ENCODE data around the gene PDE4B.
A peak's percentile ranks its signal among the peaks of the same experiment; 100 is the strongest.

PDE4B gene

DNA sequence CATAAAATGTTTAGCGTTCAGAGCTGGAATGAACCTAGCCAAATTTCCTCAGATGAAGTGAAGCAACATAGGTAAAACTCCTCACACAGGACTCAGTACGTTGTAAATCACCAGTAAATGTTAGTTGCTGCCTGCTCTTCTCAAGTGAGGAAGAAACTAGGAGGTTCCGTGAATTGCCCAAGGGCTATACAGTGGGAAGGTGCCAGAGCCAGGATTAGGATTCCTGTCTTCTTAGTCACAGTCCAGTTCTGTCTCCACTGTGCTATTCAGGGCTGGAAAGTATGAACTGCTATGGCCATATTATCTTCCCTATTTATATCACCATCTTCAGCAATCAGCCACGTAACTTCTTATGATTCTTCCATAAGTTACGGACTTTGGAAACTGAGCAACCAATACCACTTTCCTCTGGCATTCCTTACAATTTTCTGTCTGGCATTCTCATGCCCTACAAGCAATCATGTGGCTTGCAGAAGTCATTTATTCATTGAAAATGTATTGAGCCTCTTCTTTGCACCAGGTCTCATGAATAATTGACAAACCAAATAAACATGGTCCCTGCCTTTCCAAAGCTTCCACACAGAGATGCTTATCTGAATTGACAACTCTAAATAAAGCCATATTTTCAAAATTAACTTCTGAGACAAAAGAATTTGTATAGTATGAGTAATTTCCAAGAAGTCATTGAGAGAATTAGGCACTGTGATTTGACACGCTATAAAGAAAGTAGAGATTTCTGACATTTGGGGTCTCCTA is 469.7 kb downstream of the PDE4B start:
- no peak for DNase-seq (ENCODE audit: low read depth)

DNA sequence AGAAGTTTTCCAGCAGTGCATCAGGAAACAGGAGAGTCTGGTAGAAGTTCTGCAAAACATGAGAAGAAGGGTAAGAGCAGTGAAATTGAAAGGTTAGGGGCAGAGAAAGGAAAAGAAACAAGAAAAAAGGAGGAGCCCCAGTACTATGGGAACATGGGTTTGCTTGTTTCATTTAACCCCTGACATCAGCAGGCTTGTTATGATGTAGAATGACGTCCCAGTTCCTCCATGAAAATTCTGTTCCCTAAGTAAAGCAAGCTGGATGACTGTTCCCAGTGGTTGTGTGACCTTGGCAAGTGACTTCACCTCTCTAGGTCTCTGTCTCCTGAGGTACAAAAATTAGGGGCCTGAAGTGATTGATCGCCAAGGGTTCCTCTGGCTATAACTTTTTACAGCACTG is 472.6 kb downstream of the PDE4B start:
- DNase-seq (ENCODE audit: low read depth): no peak

DNA sequence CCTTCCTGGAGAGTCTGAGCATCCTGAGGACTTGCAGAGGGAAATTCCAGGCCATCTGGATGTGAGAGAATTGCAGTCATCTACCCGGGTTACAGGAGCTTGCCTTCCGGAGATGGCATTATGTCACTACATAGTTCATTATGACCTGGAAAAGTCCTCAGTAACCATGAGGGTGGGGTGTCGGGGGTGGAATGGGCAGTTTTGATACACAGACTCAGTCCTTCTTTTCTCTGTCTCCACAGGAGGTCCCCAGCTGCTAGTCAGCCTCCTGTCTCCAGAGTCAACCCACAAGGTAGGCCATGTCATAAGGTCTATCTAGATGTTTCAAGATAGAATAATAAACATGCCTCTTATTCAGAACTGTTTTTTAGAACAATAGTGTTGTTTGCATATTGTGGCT is 473.1 kb downstream of the PDE4B start:
- DNase-seq (ENCODE audit: low read depth): no peak

DNA sequence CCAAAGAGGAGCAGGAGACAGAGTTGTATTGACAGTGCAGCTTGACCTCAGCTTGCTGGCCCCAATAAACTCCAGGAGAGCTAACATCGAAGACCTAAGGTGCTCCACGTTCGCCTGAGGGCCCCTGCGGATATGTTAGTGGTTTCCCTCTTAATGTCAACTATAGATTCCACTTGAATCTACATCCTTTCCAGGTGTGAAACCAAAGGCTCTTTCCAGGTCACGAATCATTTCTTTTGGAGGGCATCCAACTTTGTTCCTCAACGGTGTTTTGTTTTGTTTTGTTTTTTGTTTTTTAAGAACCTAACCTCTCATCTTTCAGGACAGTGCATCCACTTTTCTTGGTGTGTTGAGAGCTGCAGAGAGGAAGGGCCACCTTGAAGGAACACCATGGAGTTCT is 473.7 kb downstream of the PDE4B start:
- DNase-seq (ENCODE audit: low read depth): no peak

DNA sequence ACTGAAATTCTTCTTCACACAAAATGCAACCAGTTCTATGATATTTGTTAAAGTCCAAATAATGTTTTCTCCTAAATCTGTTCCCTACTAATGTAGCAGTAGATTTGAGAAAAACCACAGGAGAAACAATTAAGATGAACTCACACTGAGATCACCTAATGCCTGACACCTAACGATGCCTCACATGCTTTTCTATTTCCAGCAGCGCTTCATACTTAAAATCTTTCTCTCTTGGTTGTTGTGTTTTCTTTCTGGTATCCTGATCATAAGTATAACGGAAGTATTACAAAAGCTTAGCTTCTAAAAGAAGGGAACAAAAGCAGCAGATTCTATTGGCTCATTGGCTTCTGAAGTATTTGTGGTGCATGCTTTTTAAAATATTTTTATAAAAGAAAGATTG is 474.1 kb downstream of the PDE4B start:
- DNase-seq (ENCODE audit: low read depth): no peak

DNA sequence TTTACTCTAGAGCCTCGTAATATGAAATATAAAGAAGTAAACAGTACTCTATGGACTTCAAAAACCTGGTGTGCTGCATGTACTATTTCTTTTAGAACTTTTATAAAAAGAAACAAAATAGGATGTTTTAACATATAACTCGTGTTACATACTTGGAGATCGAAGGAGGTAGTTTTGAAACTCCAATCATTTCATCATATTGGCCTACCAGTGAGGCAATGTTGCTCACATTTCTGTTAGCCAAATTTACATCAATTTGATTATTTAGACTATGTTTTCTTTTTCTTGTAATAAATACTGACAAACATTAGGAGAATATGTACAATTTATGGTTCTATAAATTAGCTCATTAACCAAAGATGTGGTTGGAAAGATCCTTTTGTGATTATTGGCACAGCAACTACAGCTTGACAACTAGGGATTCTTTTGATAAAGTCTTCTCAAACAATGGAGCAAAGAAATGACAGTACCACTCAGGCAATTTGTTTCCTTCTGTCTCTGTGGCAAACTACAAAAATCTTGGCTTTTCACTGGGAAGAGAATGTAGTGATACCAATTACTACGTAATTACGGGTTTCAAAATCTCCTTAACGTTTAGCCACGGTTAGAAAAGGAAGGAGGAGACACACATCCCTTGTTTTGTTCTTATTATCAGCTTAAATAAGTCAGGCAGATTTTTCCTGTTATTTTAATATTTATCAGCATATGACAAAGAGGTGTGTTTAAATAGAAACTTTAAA is 474.7 kb downstream of the PDE4B start:
- no peak for DNase-seq (ENCODE audit: low read depth)

DNA sequence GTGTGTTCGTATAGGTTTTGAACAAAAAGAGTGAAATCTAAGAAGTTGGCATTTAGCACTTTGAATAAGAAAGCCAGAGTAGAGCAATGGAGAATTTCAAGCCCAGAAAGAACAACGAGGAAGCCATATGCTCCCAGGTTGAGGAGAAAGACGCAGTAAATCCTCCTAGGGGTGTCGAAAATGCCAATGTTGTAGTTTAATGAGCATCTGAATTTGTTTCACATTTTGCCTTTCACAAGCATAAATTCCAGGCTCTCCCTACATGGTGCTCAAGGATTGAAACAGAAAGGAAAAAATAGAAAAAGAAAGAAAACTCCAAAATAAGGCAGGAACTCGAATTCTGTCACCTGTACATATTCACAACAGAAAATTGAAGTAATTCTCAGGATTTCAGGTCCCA is 476.5 kb downstream of the PDE4B start:
- DNase-seq (ENCODE audit: low read depth): no peak

DNA sequence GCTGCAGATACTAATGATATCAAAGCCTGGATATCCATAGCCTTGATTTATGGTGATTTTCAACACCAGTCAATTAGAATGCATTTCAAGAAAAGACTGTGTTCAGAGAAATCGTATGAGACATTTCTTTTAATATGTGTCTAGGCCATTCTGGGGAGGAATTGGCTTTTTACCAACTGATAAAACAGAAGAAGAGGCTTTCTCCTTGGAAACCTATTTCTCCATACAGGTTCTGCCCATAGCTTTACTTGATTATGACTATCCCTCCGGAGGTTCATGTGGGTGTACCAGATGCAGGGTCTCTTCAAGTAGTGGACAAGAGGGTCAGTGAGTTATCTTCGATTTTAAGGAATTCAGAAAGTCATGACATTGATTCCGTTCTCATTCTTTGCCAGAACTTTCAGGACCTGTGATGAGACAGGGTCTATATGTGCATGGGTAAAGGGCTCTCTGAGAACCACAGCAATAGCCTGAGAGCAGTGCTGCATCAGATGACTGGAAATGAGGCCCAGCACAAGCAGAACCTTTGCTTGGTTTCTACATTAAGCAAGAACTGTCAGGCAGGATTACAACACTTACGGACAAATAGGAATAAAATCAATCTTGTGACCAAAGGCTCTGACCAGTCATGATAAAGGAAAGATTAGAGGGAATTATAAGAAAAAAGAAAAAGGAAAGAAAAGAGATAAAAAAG is 477.6 kb downstream of the PDE4B start:
- no peak for DNase-seq (ENCODE audit: low read depth)

DNA sequence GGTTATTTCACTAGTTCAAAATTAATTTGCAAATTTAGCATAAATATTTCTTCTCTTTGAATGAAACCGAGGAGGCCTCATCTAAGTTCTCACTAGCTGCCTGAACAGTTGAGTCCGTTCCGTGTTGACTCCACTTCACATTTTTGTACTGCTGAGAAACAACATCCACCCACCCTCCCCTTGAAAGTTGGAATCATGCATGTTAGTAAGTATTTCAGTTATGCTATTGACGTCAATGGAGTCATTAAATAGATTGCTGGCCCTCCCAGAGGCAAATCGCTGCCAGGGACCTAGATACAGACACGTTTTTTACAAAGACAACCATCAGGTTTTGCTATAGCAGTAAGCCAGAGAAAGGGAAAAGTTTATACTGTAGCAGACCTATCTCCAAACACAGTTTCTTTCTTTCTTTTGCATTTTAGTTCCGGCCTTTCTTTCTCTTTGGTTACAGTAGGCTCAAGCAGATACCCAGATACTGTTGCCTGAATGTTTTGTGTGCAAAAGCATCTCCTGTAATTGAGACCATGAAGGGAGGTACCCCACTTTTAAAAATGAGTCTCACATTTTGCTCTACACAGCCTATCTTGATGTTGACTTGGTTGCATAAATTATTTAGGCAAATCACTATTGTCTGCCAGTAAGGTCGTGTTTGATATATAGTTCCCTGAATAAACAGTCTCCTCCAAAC is 478.7 kb downstream of the PDE4B start:
- peak; percentile 88 for DNase-seq (ENCODE audit: low read depth)

DNA sequence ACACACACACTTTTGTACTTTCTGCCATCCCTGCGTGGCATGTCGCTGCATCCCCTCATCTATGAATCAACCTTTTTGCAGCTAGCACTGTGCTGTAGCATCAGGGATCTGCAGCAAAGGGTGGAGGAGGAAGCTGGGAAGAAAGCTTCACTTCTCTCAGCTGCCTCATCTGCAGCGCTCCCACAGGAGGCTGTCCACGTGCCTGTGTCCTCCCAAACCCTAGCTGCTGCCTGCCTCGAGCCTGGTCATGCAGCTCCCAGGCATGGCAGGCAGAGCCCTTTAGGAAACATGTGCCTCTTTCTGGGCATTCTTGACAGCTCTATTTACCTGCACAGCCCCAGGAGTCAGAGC is 479.2 kb downstream of the PDE4B start:
- DNase-seq (ENCODE audit: low read depth): no peak

DNA sequence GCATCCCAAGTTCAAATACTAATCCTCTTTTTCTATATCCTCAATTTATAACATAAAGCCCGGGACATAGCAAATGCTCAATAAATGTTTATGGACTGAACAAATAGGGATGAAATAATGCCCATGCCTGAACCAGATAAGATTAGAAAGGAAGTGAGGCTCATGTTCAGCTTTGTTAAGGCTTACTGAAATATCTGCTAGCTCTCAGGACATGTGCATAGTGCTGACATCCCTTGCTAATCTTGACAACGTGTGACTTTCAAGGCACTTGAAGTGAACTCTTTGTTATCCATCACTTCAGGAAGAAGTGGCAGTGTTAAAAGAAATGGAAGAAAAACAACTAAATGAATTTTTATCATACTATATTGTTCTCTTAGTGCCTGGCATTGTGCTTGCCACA is 481.0 kb downstream of the PDE4B start:
- no peak for DNase-seq (ENCODE audit: low read depth)

DNA sequence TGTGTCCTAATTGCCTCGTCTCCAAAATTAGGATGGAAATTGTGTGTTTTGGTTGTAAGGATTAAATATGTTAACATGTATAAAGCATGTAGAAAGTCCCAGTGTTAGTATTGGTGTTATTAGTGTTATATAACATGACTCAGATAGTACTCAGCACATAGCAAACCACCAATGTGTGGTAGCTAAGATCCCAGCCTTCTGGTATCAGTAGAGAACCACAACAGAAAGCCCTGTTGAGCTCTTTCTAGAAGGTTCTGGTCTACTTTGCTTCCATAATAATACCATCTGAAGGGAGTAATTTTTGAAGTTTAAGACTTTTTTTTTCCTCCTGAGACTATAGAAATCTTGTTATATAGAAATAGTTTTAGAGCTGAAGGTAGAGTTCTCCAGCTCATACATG is 481.9 kb downstream of the PDE4B start:
- no peak for DNase-seq (ENCODE audit: low read depth)

DNA sequence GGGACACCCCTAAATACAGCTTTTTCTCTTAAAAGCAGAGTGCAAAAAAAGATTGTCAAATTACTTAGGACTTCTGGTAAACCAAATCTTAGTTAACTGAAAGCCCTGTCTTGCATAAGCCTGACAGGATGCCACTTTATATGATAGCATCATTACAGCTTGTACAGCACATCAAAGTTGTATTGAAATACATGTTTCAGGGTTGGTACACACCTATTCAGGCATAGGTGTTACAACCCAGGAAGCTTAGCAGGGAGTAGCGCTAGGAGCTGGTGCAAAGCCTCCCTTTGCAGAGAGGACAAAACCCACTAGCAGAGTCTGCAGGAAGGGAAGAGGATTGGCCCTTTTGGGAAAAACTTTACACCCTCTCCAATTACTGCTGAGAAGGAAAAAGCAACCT is 482.4 kb downstream of the PDE4B start:
- no peak for DNase-seq (ENCODE audit: low read depth)

DNA sequence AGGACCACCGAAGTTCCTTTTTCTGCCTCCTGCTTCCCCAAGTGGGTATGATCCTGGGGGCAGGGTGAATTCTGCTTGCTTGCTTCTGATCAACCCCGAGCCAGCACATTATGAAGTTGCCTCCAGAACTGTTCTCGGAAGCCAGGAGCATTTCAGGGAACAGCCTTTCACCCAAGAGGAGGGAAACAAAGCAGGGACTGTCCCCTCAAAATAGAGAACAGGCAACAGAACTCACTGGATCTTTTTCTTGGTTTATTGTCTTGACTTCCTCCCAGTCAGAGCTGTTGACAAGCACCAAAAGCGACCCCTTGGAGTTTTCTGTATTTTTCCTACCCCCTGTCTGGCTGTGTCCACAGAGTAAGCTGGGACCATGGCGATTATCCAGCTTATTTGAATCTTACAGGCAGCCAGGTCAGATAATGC is 482.9 kb downstream of the PDE4B start:
- no peak for DNase-seq (ENCODE audit: low read depth)

DNA sequence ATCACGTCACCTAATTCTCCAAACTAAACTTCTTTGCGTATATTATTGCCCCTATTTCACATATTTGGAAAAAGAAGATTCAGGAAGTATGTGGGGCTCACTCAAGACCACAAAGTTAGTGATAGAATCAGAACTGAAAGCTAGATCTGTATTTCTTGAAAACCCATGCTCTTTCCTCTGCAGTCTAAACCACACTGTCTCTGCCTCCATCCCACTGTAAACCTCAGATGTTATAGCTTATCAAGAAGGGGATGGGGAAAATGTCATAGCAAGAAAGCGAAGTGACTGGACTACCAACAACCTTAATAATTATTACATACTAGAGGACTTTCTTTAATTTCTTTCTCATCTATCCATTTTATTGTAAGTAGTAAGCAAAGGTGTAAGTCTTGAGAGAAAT is 483.5 kb downstream of the PDE4B start:
- no peak for DNase-seq (ENCODE audit: low read depth)

DNA sequence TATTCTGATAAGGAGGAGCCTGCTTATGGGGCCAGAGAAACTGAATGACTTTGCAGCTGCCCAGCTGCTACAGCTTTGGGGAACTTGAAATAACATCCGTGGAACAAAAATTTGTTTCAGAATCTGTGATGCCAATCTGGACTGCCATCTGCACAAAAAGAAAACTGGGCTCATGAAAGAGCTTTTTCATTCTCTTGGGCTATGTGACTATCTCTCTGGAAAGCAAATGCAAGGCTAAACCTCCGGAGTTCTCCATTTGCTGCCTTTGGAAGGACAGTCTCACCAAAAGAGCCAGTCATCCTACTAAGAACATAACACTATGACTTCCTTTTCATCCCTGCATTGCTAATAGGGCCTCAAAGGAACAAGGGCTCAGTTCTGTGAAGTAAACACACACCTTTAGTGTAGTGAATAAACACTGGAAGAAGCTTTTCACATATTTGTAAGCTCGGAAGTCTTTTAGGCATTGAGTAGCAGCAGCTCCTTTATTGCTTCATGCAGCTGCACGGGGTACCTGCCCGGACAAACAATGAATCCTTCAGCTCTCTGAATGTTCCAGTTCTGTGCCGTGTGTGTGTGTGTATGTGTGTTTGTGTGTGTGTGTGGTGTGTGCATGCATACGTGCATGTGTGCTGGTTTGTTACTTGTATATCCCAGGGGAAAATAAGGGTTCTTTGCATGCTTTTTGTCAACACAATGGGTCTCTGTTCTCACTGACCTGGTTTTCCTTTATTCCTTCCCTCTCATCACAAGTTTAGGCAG is 485.7 kb downstream of the PDE4B start:
- no peak for DNase-seq (ENCODE audit: low read depth)

DNA sequence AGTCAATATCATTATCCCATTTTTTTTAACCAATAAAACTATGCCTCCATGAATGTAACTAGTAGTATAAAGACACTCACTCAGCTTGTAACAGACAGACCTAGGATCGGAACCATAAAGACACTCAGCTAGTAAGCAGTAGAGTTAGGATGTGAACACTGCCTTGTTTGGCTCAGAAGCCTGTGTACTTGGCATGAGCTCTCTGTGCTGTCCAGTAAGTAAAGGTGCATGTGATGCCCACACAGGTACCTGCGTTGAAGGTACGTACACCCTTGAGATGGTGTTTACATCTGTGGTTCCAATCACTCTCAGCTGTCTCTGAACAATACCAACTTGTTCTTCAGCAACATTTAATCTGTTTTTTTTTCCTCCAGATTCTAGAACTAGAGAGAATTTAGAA is 489.1 kb downstream of the PDE4B start:
- no peak for DNase-seq (ENCODE audit: low read depth)

DNA sequence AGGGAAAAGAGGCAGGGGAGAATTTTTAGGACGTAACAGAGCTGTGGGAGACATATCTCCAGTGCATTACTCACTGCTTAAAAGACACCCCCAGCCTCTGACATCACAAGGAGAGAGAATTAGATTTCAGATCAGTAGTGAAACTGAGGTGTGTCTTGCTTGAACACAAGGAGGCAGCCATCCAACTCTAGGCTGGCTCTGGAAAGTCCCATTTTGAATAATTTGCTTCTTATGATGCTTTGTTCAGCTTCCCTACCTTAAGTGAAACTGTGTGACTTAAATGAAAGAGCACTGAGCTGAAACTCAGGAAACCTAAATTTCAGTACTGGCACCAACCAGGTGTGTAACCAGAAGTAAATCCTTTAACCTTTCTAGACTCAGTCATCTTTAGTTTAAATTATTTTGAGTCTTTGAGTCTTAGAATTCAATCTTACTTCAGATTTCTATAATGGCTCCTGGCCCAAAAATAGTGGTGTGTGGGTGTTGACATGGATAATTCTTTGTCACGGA is 489.7 kb downstream of the PDE4B start:
- no peak for DNase-seq (ENCODE audit: low read depth)

DNA sequence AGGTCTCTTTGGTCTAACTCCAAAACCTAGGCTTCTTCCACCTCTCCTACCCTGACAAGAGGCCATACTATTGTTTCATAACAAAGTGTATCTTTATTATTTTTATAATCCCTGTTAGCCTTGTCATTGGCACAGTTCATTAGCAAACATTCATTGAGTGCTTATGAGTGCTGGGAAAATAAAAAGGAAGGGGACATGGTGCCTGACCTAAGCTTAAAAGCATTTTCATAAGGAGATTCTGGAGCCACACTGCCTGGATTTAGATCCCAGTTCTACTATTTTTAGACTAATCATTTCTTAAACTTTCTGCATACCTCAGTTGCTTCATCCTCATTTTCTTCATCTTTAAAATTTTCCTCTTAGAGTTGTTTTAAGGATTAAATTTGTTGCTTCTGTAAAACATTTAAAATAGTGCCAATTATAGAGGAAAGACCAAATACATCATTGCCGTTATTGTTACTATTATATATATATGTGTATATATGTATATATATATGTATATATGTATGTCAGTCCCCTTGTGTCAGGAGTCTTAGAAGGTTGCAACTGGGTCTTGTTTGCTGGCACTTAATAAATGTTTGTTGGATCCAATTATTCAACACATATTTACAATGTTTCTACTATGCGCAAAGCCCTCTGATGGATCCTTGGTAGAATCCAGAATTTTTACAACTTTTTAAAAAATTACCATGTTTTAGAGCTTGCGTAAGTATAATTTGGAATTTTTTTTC is 490.4 kb downstream of the PDE4B start:
- no peak for DNase-seq (ENCODE audit: low read depth)

DNA sequence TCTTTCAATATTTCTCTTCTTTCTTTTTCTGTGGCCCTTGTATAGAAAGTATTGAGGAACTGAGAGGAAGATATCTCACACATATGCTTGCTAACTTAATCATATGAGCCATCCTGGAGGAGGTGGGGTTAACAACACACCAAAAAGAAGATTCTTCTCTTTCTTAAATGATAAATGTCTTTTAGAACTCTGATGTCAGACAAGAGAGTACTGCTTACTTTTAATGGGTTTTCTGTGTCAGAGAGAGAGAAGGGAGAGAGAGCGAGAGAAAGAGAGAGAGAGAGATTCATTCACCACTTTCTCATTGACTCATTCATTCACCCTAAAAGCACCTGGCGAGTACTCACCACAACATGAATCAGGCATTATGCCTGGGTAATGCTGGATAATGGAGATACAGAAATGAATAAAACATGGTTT is 490.9 kb downstream of the PDE4B start:
- no peak for DNase-seq (ENCODE audit: low read depth)

DNA sequence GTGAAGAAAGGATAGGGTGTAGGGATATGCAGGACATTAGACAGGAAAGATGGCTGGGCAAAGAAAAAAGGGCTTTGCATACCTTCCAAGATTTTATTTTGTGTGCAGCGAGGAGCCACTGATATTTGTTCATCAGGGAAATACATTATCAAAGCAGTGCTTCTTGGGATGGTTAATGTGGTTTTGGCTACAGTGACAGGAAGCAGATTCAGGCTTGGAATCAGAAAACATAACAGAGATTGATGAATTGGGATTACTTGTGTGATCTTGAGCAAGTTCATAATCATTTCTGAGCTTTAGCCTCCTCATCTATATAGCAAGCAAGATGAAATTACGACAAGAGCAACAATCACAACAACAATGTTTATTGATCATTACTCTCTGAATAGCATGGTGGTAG is 492.1 kb downstream of the PDE4B start:
- DNase-seq (ENCODE audit: low read depth): no peak
